Measurements from ENCODE around the gene ANKRA2. TPM values are rescaled to one million over a fixed set of nuclear protein-coding genes. Genes with fewer than 3 reads are reported as not detected.

Gene ANKRA2
- total RNA-seq, 1 donor from 2014 or later: 14.8 TPM

Other genes with a start within 250 kb of the ANKRA2 start
- gene FOXD1, start 116.9 kb downstream of the ANKRA2 start, total RNA-seq: 0.05 and 0.17 TPM in 2 replicates
- gene BTF3, start 67.2 kb downstream of the ANKRA2 start, total RNA-seq: 250 and 286 TPM in 2 replicates
- 20.2 and 28.1 TPM in 2 replicates for gene UTP15, start 104 bp upstream of the ANKRA2 start, total RNA-seq
- 115 and 151 TPM in 2 replicates for gene ARHGEF28, start 60.6 kb upstream of the ANKRA2 start, total RNA-seq

Data from dermis blood vessel endothelial cell (primary cell).